Inferior parietal cortex (tissue), 1 donor: Measurements from ENCODE around the gene SCUBE1.

Experiments
- DNase-seq: peaks from one replicate; pipeline ENCODE4 v3.0.0-alpha.2; 2016; ENCODE audit errors: extremely low spot score

The SCUBE1 gene

DNA sequence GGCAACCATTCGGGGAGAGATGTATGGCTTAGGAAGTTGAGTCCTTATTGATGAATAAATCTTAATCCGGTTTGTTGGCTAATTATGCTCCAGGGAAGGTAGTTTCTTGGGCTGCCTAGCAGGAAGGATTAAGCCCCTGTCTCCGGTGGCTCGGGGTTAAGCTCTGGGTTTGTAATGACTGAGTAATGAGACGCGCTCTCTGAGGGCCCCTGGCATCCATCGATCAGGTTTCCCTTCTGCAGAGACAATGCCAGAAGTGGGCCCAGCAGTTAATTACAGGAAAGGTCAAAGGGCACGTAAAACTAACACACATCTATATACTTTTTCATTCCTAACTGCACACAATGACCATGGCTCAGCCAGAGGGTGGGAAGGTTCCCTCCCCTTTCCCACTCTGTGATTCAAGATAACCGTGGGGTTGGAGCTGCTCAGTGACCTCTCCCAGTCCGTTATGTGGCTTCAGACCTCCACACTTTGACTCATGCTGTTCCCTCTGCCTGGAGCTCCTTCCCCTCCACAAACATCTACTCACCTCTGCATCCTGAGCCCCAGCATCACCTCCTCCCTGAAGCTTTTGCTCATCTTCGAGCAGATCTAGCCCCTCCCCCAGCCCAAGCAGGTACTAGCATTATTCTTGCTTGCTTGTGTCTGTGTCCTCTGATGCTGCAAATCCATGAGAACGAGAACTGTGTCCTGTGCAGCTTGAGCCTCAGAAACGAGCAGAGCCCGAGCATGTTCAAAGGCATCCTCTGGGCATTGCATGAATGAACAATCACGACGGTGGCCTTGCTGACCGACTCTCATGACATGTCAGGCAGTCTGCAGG, 16.6 kb downstream of the SCUBE1 start:
- no peak for DNase-seq

DNA sequence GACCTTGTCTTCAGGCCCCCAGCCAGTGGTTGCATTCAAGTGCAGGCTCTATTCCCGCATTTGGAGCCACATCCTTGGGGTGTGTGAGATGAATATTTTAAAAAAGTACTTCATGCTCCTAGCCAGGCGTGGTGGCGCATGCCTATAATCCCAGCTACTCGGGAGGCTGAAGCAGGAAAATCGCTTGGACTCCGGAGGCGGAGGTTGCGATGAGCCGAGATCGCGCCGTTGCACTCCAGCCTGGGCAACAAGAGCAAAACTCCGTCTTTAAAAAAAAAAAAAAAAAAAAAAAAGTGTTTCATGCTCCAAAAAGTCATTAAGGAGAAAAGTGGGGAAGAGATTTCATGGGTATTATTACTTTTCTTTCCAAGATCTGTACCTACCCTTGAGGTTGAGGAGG, 18.0 kb downstream of the SCUBE1 start:
- no peak for DNase-seq

DNA sequence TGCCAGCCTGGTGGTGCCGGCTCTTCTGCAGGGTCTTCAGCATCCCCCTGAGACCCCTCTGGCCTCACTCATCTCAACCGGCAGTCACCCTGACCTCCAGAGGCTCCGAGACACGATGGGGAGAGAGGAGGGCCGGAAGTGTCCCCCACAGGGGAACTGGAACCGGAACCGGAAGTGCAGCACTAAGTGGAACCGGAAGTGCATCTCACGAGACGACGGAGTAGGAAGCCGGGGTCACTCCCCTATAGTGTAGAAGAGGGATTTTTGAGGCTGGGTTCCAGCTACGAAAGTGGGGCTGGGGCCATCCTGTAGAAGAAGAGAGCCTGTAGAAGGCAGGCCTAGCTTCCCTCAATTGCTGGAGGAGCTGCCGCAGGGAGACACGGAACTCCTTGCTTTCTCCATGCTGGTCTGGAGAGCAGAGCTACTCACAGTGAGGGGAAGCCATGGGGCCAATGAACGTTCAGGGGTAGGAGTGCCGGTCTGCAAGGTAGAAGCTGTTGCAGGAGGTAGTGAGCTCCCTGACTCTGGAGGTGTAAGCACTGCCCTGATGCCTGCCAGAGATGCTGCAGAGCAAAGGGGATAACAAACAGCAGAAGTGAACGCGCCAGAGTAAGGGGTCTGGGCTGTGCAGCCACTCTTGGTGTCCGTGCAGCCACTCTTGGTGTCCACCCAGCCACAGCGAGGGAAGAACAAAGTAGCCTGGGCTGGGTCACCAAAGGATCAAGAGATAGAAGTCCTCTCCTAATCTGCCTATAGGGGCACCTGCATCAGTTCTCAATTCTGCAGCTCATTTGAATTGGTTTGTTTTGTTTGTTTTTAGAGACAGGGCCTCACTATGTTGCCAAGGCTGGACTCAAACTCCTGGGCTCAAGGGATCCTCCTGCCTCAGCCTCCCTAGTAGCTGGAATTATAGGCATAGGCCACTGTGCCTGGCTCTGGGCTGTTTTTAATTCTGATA, 21.9 kb downstream of the SCUBE1 start:
- DNase-seq, result no peak

DNA sequence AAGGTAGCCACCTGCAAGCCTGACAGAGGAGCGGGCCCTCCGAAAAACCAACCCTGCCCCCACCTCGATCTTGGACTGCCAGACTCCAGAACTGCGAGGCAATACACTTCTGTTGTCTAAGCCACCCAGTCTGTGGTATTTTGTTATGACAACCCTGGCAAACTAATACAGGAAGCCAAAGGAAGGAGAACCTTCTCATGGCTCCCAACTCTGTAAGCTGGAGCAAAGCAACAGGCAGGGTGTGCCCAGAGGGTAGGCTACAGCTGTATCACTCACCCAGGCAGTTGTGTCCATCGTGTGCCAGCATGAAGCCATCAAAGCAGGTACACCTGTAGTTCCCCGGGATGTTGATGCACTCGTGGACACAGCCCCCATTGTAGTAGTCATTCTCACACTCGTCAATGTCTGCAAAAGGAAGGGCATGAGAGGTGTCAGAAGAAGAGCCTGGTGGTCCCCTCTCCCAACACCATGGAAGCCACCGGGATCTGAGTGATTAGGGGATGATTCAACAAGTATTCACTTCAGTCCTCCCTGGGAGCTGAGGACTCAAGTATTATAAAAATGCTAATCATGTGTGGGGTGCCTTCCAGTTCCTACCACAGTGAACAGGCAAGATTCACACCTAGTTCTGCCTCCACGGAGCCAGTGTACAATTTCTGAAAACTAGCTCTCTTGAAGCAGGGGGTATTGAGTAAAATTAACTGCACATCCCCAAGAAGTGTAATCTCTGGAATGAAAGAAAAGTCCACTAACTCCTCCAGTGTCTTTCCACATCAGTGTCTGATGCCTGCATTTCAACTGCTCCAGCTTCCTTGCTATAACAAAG, 23.3 kb downstream of the SCUBE1 start:
- DNase-seq, result no peak

DNA sequence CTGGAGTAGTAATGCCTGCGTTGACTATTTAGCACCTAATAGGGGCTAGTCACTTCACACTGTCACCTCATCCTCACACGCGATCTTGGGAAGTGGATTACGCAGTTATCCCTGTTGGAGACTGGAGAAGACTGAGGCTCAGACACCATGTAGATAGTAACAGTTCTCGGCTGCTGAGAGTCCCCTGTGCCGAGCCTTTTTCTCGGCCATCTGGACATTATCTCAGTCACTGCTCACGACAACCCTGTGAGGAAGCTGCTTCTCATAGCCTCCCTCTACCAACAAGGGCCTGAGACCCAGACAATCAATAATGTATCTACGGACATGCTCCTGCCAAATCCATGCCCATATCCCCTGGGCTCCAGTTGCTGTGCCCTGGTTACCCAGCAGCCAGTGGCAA, 25.9 kb downstream of the SCUBE1 start:
- no peak for DNase-seq

DNA sequence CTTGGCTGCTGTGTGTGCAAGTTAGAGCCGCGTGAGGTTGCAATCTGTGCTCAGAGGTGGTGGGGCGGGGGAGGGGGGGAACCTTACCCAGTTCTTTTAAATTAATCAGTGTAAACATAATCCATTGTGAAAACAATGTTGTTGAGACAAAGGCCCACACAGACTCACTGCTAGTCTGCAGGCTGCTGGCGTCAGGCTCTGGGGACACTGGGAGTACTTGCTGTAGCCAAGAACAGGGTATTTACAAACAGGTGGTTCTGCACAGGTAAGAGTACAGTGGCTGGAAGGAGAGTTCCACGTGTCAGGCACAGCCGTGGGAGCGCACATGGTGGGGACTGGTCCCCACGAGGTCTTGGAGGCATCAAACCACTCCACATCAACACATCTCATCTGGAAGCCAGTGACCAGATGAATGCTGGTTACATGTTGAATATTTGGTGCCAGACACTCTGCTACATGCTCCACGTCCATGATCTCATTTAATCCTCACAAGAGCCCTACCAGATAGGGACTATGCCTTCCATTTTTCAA, 27.4 kb downstream of the SCUBE1 start:
- no peak for DNase-seq

DNA sequence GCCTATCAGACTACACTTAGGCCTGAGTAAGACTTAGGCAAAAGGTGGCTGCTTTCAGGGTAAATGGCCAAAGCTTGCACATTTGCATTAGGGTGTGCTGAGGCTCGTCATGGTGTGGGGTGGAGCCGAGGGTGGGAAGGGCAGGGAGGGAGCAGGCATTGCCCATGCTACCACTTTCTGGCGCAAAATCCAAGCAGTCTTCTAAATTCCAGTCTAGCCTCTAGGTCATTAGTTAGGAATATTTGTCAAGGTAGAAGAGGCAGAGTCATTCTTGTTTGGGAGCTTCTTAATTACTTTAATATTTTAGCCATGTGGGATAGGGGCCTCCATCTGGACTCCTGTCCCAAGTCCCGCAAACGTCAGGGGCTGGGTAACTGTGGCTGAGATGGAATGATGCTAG, 28.6 kb downstream of the SCUBE1 start:
- no peak for DNase-seq

DNA sequence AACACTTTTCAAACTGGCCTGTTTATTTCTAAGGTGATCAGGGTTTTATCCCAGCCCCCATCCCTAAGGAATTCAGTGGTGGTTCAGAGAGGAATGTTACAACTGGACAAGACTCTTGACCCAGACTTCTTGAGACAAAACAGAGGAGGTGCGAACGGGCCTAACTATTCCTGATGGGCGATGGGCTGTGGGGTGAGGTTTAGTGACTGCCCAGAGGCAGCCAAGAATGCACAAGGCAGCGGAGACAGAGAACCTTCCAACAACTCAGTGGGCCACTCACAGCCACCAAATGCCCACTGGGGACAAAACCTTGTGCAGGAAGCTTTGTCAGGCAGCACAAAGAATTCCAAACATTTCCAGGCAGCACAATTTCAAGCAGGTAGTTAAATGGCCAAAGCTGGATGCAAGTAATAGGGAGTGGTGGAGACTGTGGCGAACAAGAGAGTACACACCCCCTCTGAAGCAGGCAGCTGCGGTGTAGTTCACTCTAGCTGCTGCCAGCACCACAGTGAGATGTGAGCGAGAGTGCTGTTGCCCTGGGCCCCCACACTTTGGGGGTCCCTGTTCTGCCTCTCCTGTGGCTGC, 29.2 kb downstream of the SCUBE1 start:
- DNase-seq, result no peak

DNA sequence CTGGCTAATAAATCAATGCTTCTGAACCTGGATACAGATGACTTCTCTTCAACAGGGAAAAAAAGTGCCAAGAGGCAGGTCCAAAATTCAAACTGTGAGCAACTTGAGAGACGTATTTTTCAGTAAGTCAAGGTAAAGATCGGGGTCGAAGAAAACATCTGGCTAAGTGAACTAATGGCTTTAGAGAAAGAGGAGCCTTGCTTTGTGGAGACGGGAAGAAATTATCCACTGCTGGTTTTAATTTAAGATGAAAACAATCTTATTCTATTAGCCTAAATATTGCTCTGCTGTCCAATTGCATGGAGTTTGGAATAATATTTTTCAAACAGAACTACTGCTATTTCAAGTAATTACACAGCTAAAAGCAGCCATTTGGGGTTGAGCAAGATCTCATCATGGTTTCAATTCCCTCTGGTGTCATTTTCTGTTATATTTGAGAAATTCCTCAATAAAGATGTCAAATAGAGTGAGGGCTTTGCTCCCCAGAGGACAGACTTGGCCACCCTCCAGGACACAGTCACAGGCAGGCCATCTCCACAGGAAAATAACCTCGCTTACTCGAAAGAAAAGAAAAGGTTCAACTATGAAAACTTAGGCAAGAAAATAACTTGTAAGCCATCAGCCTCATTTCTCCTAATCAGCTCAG, 29.8 kb downstream of the SCUBE1 start:
- no peak for DNase-seq

DNA sequence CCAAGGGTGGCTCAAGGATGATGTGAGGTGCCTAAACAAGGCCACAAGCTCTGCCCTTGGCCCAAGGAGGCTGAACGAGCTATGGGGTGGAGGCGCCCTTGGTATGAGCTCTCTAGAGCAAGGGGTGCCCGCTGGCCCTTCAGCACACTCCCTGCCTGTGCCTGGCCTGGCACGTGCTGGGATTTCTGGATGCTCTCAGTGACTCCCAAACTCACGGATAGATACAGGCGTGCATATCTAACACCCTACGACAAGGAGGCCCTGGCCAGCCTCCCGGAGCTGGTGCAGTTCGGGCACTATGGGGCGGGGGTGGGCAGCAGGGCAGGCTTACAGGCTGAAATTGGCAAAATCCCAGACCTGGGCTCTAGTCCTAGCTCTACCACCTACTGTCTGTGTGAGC, 30.6 kb downstream of the SCUBE1 start:
- DNase-seq, result no peak

DNA sequence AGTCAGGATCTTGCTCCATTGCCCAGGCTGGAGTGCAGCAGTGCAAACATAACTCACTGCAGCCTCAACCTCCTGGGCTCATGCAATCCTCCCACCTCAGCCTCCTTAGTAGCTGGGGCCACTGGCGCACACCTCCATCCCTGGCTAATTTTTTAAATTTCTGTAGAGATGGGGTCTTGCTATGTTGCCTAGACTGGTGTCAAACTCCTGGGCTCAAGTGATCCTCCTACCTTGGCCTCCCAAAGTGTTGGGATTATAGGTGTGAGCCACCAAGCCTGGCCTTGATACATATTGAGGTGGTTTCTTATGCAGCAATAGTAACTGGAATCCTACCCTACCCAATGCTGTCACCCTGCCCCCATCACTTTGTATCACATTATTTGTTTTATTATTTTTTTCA, 32.4 kb downstream of the SCUBE1 start:
- DNase-seq, result no peak

DNA sequence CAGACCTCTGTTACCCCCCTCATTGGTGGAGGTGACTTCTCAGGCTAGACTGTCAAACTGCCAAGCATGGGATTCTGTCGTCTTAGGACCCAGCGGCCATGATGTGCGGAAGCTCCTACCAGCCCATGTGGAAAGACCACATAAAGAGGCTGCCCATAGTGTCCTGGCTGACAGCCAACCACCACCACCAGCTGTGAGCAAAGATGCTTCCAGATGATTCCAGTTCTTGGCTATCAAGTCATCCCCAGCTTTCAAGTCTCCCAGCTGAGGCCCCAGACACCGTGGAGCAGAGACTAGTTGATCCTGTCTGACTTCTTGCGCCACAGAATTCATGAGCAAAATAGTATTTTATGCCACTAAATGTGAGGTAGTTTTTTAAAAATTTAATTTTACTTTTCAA, 32.9 kb downstream of the SCUBE1 start:
- no peak for DNase-seq

DNA sequence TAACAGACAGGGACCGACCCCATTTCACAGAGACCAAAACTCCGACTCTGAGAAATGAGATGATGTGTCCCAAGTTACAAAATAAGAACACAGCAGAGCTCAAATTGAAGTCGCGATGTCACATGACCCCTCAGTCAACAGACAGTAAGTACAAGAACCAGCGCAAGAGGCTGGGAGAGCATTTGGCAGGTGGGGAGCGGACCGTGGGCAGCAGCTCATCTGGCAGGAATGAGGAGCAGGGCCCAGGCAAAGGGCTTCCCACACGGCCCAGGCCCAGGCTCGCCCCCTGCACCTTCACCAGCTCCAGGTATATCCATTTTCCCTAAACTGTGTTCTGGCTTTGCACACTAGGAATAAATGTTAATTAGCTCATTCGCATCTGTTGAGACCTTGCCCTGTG, 34.3 kb downstream of the SCUBE1 start:
- DNase-seq, result no peak

DNA sequence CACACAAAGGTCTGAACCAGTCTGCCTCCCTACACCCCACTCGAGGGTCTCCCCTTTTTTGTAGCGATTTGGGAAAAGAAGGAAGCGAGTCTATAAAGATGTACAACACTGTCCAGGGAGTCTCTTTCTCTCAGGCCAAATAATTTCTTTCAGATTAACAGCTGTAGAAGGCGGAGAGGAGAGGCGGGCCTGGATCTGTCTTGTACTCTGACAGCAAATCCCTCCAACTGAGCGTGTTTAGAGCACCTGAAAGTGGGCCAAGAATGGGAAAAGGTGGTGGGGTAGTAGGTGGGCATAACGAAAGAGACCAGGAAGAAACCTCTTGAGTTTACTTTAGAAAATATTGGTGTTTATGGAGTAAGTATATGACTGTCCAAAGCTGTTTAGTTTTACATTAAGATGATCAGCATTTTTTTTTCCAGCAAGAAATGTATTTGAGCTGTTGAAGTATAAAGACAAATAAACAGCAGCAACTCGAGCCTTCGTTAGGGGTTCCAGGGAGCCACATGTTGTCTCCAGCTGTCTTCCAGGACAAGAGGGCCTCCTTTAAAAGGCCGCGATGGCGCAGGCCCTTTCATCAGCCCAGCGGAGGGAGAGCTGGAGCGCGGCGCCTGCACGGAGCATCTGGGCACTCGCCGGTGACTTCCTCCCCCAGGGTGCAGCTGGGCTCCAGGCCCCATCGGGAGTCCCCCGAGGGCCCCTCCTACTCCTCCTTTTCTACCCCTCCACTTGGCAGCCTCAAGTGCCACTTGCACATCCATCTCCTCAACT, 34.9 kb downstream of the SCUBE1 start:
- no peak for DNase-seq

DNA sequence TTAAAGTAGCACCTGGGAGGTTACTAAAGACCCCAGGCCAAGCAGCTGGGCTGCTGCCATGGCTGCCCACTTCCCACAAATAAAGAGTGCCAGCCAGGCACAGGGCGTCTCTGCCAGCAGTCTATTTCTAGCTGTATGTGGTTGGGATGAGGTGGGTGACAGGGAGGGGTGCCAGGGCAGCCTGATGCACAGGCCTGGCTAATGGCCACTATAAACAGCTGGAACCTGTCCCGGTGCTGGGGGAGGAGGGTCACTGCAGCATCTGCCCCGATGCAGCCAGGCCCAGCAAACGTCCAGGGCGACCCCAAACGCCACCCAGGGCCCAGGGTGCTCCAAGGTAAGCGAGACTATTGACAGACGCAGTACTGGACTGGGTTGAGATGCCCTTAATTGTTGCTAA, 37.4 kb downstream of the SCUBE1 start:
- no peak for DNase-seq

DNA sequence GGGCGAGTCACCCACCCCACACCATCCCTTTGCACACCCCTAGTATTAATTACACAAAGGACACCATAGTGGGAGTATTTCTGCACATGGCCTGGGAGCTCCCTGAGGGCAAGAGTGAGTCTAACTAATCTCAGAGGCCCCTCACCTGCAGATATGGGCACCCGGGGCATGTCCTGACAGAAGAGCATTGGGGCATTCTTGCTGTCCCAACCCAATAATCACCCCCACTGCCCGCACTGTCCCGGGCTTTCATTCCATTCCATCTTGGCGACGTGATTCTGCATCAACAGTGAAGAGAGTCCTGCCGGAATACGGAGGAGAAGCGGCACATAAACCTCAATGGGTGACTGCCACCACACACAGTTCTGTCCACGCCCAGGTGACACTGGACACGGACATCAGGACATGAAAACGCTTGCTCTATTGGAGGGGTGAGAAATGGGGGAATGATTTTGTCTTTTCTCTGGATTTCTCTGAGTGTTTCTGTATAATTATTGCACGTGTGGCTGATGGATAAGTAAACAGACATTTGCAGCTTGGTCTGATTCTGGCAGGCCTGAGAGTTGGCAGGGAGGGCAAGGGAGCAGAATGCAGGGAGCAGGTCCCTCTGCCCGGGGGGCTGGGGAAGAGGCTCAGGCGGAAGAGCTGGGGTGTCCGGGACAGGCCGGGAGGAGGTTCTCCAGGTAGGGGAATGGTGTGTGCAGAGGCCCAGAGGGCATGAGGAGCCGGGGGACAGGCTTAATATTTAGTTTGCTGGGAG, 38.2 kb downstream of the SCUBE1 start:
- DNase-seq, result no peak

DNA sequence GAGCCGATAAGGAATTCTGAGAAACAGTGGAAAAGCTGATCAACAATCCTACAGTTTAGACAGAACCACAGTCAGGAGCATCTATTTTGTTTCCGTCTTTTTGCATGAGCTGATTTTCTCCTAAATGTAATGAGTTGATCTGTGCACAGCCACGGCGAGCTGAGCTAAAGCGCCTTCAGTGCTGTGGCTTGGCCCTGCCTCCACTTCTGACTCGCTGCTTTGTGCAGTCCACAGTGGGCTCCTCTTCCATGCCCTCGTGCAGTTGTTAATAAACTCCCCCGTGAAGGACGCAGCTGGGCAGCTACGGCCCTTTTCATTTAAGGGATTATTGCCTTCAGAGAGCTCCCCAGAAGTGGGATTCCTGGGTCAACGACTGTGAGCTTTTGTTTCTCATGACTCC, 39.4 kb downstream of the SCUBE1 start:
- no peak for DNase-seq

DNA sequence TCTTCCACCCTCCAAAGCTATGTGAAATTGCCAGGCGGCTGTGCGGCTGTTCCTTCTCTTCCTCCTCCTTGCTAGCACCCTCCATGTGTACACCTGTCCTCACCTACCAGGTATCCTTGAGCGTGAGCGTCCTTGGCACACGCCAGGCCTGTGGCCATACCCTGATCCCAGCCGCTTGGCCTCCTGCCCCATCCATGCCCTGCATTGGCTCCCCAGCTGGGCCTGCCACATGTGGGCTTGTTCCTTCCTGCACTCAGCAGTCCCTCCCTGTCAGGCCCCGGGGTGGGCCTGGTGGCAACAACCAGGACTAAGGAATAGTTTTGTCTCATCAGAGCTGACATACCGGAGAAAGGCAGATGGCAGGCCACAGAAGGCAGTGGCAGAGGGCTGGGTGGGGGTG, 40.0 kb downstream of the SCUBE1 start:
- no peak for DNase-seq

DNA sequence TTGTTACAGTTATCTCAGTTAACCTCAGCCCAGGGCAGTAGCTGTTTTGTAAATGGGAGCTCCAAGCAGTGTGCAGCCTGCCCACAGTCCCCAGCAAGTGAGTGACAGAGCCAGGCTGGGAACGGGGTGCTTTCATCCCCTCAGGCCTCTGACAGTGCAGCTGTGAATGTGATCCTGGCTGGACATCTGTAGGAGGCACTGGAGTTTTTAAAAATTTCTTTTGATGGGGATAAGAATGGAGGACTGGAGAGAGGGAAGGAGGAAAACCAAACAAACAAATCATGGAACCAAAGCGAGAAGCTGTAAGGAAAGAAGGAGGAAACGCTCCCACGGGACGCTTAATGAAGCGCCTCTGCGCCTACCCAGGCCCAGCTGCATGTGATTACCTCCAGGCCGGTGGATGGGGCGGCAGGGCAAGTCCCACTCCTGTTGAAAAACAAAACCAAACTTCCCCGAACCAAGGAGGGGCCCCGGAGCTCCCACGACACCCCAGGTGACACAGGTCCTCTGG, 40.6 kb downstream of the SCUBE1 start:
- no peak for DNase-seq
